Measurements from ENCODE around the gene ALDH1L2.
"Not testable (repeated sequence)": the region's sequence is repeated elsewhere in the genome, so short reads cannot be mapped to it uniquely, and the experiment has no call there.

Gene ALDH1L2

DNA sequence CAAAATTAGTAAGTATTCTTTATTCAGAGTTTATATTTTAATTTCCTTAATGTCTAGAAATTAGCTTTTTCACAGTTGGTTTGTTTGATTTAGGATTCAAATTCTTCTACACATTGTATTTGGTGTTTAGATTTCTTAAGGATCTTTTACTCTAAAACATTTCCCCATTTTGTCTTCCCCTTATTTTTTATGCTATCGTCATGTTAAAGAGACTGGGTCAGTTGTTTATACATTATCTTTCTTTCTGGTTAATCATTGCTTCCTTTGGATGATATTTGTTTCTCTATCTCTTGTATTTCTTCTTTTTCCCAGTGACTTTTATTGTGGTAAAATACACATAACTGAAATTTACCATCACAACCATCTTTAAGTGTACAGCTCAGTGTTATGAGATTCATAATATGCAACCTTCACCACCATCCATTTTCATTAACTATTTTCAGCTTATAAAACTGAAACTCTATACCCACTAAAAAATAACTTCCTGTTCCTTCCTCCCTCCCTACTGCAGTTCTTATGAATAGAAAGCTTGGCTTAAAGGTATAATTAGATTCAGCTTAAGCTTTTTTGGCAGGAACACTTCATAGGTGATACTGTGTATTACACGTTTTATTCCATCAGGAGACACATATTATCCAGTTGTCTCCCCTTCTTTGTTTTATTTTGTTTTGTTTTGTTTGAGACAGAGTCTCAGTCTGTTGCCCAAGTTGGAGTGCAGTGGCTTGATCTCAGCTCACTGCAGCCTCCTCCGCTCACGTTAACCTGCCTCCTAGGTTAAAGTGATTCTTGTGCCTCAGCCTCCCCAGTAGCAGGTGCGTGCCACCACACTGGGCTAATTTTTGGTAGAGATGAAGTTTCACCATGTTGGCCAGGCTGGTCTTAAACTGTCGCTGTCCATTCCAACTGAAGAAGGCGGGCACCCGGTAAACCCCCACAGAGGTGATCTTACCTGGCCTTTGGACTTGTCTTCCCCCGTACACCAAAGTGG is 53.1 kb downstream of the ALDH1L2 start:
- DNase-seq, result no peak

DNA sequence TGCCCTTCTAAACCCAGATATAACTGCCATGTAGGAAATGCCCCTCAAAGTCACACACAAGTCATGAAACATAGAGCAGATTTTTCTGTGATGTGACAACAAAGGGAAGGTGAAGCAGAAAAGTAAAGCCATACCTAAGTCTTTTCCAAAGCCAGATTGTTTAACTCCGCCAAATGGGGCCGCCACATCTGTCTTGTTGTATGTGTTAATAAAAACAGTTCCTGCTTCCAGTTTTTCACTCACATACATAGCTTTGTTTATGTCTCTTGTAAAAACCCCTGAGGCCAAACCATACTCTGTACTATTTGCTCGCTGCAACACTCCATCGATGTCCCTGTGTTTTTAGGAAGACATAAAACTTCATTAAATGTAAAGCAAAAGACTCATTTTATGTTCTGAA is 57.8 kb downstream of the ALDH1L2 start:
- no peak for DNase-seq

GRCh38 chr12:105025890-105026289 is 58.4 kb downstream of the ALDH1L2 start:
- no peak for DNase-seq

DNA sequence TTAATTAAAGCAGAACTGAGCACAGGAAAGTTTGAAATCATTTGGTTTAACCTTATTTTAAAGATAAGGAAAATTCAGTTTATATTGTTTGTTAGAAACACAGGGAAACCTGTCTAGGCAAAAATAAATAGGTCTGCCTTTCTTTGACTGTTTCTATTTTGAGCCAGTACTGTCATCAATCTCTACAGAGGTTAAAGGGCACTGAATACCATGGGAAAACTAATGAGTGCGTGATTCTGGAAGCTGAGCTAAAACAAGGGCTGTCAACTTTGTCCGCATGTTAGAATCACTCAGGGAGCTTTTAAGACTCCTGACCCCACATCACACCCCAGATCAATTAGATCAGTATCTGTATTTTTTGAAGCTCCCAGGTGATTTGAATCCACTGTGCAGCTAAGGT is 59.3 kb downstream of the ALDH1L2 start:
- DNase-seq, result no peak

- peak; percentile 32 for DNase-seq
Measured at GRCh38 chr12:105020241-105020962, 63.9 kb downstream of the ALDH1L2 start.

- DNase-seq, result peak; percentile 75
Measured at GRCh38 chr12:105018776-105019175, 65.5 kb downstream of the ALDH1L2 start.

DNA sequence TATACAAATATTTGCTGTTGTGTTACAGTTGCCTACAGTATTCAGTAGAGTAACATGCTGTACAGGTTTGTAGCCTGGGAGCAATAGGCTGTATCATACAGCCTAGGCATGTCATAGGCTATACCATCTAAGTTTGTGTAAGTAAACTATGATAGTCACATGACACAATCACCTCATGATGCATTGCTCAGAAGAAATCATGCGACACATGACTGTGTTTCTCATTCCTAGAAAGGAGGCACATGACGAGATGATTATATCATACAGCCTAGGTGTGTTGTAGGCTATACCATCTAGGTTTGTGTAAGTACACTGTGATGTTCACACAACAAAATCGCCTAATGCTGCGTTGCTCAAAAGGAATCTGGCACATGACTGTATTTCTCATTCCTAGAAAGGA is 66.2 kb downstream of the ALDH1L2 start:
- DNase-seq, result no peak

DNA sequence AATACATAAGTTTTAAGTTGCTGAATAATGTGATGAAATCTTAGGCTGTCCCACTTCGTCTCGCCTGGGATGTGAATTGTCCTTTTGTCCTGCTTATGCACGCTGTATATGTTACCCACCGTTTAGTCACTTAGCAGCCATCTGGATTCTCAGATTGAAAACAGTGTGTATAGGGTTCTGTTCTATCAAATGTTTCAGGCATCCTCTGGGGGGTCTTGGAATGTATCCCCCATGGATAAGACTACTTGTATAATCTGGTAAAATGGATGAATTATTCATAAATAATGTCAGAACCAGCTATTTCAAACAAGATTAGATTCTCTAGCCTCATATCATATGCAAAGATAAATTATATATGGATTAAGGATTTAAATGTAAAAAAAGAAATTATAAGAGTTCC is 68.7 kb downstream of the ALDH1L2 start:
- DNase-seq, result no peak

DNA sequence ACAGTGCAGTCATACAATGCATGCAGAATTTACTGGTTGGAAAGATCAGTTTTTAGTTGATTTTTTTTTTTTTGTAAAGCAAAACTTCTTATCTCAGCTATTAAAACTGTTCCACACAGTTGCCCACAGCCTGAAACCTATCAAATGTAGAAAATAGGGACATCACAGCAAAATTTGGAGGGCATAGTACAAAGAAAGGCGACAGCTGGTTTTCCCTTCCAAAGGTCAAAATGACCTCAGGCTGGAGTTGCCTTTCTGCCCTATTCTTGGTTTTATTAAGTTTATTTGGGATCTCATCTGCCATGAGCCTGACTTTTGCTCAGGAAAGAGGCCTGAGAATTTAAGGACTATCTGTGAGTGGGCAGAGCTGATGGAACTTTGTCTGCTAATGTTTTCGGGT is 69.7 kb downstream of the ALDH1L2 start:
- no peak for DNase-seq

- no peak for DNase-seq
Measured at GRCh38 chr12:105013892-105014291, 70.4 kb downstream of the ALDH1L2 start.

- no peak for DNase-seq
Measured at GRCh38 chr12:105001476-105001875, 82.8 kb downstream of the ALDH1L2 start.

- no peak for DNase-seq
Measured at GRCh38 chr12:104999347-104999685, 84.9 kb downstream of the ALDH1L2 start.

DNA sequence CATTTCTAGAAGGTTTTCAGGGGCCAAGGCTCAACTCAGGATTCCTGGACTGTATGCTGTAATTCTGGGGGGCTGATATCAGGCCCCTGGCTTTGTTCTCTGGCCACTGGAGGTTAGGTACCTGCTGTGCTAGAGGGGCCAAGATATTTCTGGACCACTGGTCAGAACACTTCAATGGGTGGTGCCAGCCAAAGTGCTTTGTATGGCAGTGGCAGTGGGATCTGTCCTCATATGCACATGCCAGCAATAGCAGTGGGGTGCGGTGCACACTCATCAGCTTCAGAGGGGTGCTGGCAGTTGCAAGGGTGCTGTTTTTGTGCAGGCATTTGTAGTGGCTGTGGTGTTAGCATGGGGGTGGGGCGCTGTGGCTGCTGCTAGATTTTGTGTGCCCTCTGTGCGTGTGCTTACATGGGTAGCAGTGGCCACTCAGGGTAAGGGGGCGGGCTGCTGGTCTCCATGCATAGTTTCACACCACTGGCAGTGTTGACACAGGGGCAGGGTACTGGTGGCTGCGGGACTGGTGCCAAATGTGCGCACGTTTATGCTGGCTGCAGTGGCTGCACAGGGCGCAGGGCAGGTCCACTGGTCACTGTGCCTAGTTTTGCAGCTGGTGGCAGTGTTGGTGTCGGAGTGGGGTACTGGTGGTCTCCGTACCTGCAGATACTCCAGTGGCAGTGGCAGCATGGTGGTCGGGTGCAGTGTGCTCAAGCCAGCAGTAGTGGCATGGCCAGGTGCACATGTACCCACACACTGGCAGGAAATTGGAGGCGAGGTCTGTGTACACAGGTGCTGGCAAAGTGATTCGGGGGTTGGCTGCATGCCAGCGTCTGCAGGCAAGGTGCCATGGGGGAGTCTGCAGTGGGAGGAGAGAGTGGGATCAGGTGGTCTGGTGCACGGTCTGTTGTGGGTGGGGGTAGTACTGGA is 85.6 kb downstream of the ALDH1L2 start:
- DNase-seq, result no peak

DNA sequence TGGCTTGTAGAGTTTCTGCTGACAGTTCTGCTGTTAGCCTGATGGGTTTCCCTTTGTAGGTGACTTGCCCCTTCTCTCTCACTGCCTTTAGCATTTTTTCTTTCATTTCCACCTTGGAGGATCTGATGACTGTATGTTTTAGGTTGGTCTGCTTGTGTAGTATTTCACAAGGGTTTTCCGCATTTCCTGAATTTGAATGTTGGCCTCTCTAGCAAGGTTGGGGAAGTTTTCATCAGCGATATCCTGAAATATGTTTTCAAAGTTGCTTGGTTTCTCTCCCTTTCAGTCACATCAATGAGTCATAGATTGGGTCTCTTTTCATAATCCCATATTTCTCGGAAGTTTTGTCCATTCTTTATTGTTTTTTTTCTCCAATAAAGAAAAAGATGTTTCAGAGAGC is 86.7 kb downstream of the ALDH1L2 start:
- DNase-seq, result no peak

GRCh38 chr12:104994336-104994735 is 89.9 kb downstream of the ALDH1L2 start:
- no peak for DNase-seq

- DNase-seq, result no peak
Measured at GRCh38 chr12:104991565-104992128, 92.6 kb downstream of the ALDH1L2 start.

DNA sequence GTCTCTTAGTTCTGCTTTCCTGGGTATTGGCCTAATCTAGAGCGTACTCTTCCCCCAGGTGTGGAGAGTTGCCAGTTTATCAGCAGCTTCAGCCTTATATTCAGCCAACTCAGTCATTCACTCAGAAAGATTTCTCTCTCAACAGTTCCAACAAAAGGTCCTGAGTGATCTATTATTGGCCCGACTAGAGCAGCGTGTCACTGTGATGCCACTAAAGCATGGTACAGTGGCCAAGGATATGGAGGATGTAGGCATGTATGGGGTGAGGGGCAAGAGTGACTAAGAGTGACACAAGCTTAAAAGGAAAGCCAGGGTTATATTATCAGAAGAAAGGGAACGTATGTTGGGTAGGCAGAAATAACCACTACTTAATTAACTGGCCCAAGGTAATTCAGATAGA is 93.3 kb downstream of the ALDH1L2 start:
- no peak for DNase-seq

DNA sequence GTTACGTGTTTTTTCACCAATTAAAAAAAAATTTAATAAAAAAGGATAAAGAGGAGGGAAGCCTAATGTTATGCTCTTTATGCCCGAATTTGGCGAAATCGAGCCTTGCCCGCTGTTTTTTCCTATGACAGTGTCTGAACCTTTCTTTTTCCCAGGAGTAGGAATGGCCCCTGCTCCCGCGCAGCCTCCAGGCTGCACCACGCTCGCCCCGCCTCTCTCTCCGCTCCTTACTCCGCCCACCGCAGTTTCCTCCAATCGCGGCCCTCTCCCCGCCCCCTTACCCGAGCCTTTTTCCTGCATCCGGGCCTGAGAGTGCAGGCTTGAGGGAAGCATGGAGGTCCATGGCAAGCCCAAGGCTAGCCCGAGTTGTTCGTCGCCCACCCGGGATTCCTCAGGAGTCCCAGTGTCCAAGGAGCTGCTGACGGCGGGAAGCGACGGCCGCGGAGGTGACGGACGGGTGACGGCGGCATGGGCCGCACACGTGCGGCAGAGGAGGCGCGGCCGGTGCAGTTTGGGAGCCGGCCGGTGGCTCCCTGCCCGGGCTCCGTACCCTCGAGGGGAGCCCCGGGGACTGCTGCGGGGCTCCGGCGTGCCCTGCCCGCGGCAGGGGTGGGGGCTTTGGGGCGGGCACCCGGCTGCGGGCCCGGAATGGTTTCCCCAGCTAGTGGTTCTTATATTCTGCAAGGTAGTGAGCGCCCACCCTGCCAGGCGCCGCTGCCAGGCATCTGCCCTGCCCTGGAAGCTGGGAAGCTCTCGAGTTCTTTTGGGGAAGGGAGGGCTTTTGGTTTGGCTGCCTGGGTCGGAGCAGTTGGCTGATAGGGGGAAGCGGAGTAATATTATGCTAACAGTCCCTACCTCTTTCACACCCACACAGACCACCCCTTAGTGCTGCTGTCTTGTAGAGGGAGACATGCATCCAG is 98.0 kb downstream of the ALDH1L2 start, which contains the start of gene NOPCHAP1:
Gene NOPCHAP1 (plus strand): TSS at position 295 of the 920 bp plus-strand sequence. CDS start 37 bp downstream, at position 332.
- DNase-seq, result peak; percentile 58

DNA sequence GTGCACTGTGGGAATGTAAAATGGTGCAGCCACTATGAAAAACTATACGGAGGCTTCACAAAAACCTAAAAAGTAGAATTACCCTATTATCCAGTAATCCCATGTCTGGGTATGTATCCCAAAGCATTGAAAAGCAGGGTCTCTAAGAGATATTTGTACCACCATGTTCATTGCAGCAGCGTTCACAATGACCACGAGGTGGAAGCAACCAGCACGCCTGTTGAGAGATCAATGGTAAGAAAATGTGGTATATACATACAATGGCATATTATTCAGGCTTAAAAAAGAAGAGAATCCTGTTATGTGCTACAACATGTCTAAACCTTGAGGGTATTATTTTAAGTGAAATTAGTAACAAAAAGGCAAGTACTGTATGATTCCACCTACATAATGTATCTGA is 99.1 kb downstream of the ALDH1L2 start:
- no peak for DNase-seq

- not testable (repeated sequence) for DNase-seq
Measured at GRCh38 chr12:104977688-104978087, 106.6 kb downstream of the ALDH1L2 start.

- DNase-seq, result no peak
Measured at GRCh38 chr12:104976703-104977102, 107.6 kb downstream of the ALDH1L2 start.

Data from DMS 273 treated with DMSO at 0.1 percent for 48 hours (cell line).